Activated CD4-positive, CD25-positive, alpha-beta regulatory T cell treated with anti-CD3 and anti-CD28 coated beads, Interleukin-2, amount 50 U/mL, for 16 hours (primary cell): ENCODE data around the gene P2RY6.
"Not testable (repeated sequence)": the region's sequence is repeated elsewhere in the genome, so short reads cannot be mapped to it uniquely, and the experiment has no call there.

Experiments used
- DNase-seq: peaks from one replicate; pipeline ENCODE4 v3.0.0-alpha.2; 2020; ENCODE audit warnings: low read depth, low spot score

P2RY6 gene

DNA sequence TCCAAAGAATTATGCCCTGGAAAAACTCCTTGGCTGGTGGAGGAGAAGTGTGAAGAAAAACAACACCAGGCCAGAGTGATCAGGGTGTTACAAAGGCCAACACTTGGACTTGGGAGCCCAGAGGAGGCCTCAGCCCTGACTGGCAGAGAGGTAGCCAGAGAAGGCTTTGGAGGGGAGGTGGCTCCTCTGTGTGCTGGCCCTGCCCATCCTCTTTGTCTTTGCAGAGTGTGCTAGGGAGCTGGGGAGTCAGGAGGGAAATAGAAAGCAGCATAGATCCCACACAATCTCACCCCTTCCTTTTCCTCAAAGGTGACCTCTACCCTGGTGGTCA lies 12.0 kb upstream of the P2RY6 start:
- no peak for DNase-seq

DNA sequence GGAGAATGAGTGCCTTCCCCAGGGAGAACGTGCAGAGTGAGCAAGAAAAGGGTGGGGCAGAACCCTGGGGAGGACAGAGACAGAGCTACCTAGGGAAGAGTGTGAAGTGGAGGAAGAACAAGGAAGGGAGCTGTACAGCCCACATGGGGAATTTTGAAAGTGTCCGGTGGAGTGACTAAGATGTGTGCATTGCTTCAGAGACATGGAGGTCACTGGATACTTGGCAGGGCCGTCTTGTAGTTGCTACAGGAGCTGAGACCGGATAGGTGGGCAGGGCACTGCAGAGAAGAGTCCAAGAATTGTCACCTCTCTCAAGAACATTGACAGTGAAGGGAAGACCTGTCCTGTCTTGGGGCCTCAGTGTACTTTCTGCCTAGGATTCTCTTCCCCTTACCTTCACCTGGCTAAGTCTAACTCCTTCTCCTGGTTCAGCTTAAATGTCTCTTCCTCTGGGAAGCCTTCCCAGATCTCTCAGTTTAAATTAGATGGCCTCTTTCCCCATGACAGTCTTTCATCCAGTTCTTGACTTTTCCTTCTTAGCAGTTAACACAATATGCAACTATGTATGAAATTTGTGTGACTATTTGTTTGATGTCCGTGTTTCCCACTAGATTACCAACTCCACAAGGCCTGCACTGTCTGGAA lies 9.2 kb upstream of the P2RY6 start:
- DNase-seq = no peak

DNA sequence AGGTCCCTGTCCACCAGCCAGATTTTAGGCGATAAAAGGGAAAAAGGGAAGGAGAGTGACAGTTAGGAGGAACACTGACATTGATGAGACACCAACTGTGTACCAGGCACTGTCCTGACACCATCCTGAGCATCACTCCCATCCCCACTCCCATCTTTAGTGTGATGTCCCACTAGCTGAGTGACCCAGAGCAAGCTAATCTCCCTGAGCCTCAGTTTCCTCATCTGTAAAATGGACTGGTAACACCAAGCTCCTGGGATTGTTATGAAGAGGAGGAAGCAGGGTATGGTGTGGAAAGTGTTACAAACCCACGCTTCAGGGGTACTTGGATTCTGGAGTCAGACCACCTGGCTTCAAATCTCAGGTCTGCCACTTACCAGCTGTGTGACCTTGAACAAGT lies 8.5 kb upstream of the P2RY6 start:
- no peak for DNase-seq

DNA sequence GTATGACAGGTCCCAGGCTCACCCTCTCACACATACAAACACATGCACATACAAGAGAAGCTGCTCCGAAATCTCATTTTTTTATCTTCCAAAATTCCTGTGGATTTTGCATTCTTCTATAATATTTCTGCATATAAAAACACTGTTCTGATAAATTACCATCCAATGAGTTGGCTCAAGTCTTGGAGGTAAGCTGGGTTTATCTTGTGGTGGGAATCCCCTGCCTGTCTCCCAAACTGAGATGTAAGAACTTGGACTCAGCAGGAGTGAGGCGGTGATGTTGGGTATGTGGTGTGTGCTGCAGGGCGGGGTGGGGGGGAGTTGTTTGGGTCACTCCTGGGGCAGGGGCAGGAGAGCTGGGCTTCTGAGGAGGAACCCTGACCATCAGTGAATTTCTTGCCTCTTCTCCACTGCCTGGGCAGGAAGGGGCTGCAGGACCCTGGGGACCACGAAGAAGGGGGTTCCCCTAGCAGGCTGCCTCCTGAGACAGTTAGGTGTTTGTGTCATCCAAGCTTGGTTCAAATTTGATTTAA lies 6.8 kb upstream of the P2RY6 start:
- DNase-seq = no peak

- DNase-seq = no peak
Measured at GRCh38 chr11:73265853-73266645, 6.1 kb upstream of the P2RY6 start.

DNA sequence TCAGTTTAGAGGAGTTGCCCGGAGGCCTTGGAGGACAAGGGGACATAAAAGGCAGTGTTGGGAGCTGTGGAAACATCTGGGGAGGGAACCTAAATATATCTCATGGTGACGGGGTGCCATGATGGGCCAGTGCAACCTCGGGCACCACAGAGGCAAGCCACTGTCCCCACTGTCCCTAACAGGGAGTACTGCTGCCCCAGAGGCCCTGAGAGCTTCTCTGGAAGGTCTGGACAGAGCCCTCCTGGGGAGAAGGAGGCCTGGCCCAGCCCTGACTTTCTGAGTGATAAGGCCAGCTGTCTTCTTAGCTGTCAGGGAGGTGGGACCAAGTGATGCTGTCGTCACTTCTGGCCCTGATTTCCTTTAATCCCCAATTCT lies 5.5 kb upstream of the P2RY6 start:
- DNase-seq = no peak

DNA sequence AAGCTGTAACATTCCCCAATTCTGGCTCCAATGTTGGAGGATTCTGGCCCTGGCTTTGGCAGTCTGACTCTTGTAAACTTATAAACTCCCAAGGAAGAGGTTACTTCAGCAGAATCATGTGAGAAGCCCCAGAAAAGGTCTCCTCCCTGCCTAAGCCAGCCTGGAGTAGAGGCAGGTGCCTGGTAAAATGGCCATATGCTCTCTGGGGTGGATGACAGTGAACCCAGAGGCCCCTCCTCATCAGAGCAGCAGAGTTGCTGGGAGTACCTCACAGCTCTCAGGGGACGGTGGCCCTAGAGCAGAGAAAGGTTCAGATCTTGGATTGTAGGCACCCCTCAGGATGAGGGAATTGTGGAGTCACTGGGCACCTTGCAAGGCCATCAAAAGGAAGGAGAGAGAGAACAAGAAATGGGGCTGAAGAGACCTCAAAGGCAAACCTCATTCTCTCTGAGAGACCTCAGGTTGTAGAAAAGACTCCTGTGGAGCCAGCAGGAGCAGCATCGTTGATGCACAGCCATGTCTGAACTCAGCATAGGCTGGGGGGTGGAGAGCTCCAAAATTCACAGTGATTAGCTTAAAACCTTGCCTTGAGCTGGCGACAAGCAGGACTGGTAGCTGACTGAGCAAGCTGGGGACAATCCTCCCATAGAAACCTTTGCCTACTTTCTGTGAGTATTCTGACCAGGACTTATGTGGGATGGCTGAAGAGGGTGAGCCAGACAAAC lies 4.9 kb upstream of the P2RY6 start:
- DNase-seq = no peak

DNA sequence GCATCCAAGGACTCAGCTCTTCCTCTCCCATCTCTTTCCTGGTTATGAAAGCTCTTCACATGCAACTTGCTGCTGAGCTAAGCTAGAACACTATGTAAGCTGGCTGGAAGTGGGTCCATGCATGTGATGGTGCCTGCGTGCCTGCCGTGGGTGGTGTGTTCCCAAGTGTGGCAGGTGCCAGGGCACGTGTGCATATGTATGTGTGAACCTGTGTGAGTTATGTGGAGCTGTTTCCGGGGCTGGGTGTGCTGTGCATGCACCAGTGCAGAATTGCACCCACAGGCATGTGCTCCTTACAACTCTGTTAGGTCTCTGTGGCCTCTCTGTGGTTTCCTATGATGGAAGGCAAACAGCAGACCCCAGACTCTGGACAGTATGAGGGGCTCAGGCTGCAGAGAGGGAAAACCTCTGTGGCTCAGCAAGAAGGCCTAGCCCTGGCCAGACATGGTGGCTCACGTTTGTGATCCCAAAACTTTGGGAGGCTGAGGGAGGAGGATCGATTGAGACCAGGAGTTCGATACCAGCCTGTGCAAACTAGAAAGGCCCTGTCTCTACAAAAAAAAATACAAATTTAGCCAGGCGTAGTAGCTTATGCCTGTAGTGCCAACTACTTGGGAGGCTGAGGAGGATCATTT lies 4.1 kb upstream of the P2RY6 start:
- DNase-seq = no peak

GRCh38 chr11:73268671-73269271 lies 3.4 kb upstream of the P2RY6 start:
- no peak for DNase-seq

DNA sequence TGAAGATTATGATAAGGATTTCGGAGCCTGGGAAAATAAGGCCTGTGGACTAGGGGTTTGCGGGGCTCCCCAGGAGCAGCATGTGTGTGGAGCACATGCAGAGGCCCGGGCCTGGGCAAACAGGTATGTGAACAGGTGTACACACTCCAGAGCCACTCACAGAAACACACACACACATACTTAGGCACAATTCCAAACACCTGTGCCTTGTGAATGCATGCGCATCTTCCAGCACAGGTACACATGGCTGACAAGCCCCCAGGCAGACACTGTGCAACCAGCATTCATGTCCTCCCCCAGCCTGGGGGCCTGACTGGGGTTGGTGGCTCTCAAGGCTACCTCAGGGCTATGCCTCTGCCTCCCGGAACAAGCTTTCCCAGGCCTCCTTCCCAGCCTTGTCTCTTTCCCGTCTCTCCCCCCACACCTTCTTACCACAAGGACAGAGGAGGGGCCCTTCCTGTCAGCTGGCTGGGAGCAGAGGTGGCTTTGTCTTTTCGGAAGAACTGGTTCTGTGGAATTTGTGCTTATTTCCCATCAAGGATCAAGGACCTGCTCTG lies 2.6 kb upstream of the P2RY6 start:
- DNase-seq = no peak

- no peak for DNase-seq
Measured at GRCh38 chr11:73270016-73270854, 1.9 kb upstream of the P2RY6 start.

DNA sequence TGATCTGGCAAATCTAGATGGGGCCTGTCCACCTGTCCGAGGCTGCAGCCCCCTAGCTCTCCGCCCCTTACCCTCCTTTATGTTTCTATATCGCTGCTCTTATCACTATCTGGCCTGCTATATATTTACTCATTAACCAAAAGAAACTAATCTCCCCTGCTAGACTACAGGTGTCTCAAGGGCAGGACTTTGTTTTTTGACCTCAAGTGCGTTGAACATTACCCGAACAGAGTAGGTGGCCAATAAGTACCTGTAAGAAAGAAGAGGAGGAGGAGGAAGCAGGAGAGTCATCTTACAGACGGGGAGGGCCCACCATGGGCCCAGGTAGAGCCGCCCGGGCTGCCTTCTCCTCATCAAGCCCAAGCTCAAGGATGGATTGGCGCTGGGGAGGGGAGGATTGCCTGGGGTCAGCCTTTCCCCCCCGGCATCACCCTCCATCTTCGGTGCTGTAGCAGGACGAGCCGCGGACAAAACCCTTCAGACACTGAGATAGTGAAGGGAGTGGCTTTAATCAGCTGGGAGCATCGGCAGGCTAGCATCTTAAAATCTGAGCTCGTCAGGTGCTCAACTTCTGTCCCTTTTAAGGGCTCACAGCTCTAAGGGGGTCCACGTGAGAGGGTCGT lies 1.2 kb upstream of the P2RY6 start:
- no peak for DNase-seq

- not testable (repeated sequence) for DNase-seq
Measured at GRCh38 chr11:73271478-73271865, 666 bp upstream of the P2RY6 start.

DNA sequence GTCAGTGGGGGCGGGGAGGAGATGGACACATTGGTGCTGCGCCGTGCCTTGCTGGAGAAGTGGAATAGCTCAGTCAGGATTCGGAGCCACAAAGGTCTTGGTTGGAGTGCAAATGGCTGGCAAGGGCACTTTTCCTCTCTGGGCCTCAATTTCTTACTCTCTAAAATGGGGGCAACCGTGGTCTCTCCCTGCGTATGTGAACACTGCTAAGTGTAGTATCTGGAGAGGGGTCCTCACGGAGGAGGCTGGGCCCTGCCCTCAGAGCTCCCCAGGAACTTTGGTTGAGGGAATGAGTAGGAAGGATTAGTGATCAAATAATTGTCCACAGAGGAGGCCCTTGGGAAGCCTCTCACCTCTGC lies 521 bp downstream of the P2RY6 start:
- DNase-seq = no peak

DNA sequence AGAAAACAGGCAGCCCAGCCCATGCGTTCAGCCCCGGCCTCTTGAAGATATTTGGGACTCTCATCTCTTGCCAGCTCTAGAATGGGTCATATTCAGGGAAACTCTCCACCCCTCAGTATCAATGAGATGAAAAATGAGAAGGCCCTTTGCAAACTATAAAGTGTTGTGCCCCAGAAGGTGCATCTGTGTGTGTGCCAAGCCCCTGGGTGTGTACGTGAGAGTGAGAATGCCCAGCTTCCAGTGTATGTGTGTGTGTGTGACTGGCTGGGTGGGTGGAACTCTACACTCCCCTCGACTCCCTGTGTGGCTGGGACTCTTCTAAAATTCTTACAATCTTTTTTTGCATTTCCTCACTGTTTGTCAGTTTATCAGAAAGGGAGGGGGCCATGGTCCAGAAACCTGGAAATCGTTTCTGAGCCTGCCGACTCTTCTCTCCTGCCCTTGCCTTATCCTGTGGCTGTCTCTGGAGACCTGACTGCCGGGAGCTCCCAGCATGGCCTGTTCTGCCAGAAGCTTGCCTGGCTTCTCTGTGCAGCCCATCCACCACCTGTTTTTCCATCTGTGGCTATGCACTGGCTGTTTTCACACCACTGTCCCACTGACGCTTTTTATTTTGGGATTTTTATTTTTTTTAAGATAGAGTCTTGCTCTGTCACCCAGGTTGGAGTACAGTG lies 1.2 kb downstream of the P2RY6 start:
- no peak for DNase-seq

DNA sequence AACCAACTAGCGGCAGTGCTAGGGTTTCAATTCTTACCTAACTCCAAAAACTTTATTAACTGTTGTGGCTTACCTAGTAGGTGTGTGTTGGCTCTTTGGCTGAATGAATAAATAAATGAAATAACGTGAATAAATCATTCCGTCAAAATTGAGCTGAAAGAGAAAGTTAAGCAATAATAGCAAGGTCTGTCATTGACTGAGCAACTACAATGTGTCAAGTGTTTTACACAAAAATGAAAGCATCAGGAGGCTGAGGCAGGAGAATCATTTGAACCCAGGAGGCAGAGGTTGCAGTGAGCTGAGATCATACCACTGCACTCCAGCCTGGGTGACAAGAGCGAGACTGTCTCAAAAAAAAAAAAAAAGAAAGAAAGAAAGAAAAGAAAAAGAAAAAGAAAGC lies 2.1 kb downstream of the P2RY6 start:
- not testable (repeated sequence) for DNase-seq

DNA sequence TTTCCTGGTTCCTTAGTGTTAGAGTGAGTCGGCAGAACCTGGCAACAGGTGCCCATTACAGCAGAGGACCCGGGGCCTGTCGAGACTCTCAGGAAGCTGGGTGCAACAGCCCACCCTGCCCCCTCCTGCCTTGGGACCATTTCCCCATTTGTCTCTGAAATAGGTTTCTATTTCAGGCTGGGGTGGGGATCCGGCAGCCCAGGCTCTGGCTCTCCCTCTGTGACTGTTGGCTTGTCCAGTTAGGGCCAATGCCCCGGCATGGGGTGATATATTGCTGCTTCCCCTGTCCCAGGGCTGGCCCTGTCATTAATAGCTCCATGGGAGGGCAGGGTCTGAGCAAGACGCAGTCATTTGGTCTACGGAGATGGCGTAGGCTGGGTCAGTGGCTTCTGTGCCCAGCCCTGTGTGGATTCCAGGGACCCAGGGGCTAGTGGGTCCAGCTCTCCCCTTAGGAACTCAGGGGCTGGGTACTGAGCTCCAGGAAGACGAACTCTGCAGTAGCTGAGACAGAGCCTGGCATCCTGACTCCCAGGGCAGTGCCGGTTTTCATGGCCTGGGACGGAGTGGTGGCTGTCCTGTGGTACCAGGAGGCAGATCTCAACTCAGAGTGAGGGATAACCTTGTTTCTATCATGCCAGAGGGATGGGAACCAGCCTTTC lies 2.7 kb downstream of the P2RY6 start:
- no peak for DNase-seq

DNA sequence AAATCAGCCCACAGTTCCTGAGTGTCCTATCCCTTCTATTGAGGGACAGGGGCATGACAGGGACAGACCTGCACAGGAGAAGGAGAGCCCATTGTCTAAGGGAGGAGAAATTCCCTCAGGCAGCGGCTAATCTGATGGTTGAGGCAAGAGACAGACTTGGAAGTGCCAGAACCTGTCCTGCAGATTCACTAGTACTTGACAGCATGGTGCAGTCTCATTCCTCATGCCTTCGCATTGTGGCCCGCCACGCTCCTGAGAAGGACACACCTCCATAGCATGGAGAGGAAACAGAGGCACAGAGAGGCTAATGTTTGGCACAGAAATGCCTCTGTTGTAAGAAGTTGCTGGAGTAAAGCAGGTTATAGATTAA lies 3.2 kb downstream of the P2RY6 start:
- no peak for DNase-seq

DNA sequence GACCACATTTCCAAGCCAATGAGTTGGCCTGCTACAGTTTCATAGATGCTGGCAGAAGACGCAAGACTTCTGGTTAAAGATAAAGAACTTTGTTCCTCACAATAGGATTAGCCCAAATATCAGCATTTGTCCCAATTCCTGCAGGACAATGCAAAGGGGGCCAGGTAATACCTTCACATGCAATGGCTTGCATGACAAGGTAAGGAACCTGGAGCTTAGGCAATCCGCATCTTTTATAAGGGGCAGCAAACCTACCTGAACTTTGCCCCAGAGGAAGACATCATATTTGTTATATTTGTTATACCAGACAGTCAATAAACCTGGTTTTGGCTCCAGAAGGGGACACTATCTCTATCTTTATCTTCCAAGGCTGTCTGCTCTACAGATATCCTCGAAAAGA lies 5.3 kb downstream of the P2RY6 start:
- DNase-seq = no peak
